Measurements from ENCODE around the gene MCAT. TPM values are rescaled to one million over a fixed set of nuclear protein-coding genes. Genes with fewer than 3 reads are reported as not detected.

MCAT gene
- total RNA-seq: 6.8 and 12.9 TPM in 2 replicates

- peak; percentile 61 to 67 for DNase-seq (ENCODE audit: low read depth in 2 of 2)
Observed at GRCh38 chr22:43142880-43143562, at the start of gene MCAT. Gene MCAT (minus strand): TSS chr22:43143398. CDS start chr22:43143348, 50 bp downstream.

GRCh38 chr22:43191831-43192230 is 48.6 kb upstream of the MCAT start:
- DNase-seq (ENCODE audit: low read depth in 2 of 2): no peak

- DNase-seq (ENCODE audit: low read depth in 2 of 2): no peak
Observed at GRCh38 chr22:43188829-43189545, 45.8 kb upstream of the MCAT start.

- DNase-seq (ENCODE audit: low read depth in 2 of 2): peak; percentile 83 to 92
Observed at GRCh38 chr22:43187171-43188099, 44.2 kb upstream of the MCAT start.

- DNase-seq (ENCODE audit: low read depth in 2 of 2): peak in 1 of 2 donors; percentile 68
Observed at GRCh38 chr22:43186272-43187170, 43.3 kb upstream of the MCAT start, which contains the start of gene TTLL12. Gene TTLL12 (minus strand): TSS chr22:43187134. CDS start chr22:43187069, 65 bp downstream.

GRCh38 chr22:43185860-43186261 is 42.7 kb upstream of the MCAT start:
- DNase-seq (ENCODE audit: low read depth in 2 of 2): peak in 1 of 2 donors; percentile 59

- DNase-seq (ENCODE audit: low read depth in 2 of 2): peak in 1 of 2 donors; percentile 80
Observed at GRCh38 chr22:43183496-43184277, 40.5 kb upstream of the MCAT start.

GRCh38 chr22:43182726-43183125 is 39.5 kb upstream of the MCAT start:
- no peak for DNase-seq (ENCODE audit: low read depth in 2 of 2)

- DNase-seq (ENCODE audit: low read depth in 2 of 2): no peak
Observed at GRCh38 chr22:43182118-43182517, 38.9 kb upstream of the MCAT start.

GRCh38 chr22:43181321-43182076 is 38.3 kb upstream of the MCAT start:
- DNase-seq (ENCODE audit: low read depth in 2 of 2): no peak

- DNase-seq (ENCODE audit: low read depth in 2 of 2): no peak
Observed at GRCh38 chr22:43180670-43181069, 37.5 kb upstream of the MCAT start.

GRCh38 chr22:43179911-43180195 is 36.7 kb upstream of the MCAT start:
- DNase-seq (ENCODE audit: low read depth in 2 of 2): no peak

- DNase-seq (ENCODE audit: low read depth in 2 of 2): no peak
Observed at GRCh38 chr22:43179146-43179910, 36.1 kb upstream of the MCAT start.

GRCh38 chr22:43177479-43177878 is 34.3 kb upstream of the MCAT start:
- no peak for DNase-seq (ENCODE audit: low read depth in 2 of 2)

GRCh38 chr22:43176090-43176489 is 32.9 kb upstream of the MCAT start:
- DNase-seq (ENCODE audit: low read depth in 2 of 2): no peak

- DNase-seq (ENCODE audit: low read depth in 2 of 2): no peak
Observed at GRCh38 chr22:43174941-43175531, 31.8 kb upstream of the MCAT start.

GRCh38 chr22:43173976-43174720 is 30.9 kb upstream of the MCAT start:
- DNase-seq (ENCODE audit: low read depth in 2 of 2): no peak

- no peak for DNase-seq (ENCODE audit: low read depth in 2 of 2)
Observed at GRCh38 chr22:43173566-43173965, 30.4 kb upstream of the MCAT start.
